Transverse colon (tissue), 4 donors: Measurements from ENCODE around the gene MYADM. TPM values are rescaled to one million over a fixed set of nuclear protein-coding genes. Genes with fewer than 3 reads are reported as not detected.
"Not testable (repeated sequence)": the region's sequence is repeated elsewhere in the genome, so short reads cannot be mapped to it uniquely, and the experiment has no call there.

Experiments
- DNase-seq: peaks from one replicate; pipeline ENCODE4 v3.0.0-alpha.2; 2019
- H3K27ac ChIP-seq, 4 donors: fragments of 200-600 bp; sonication (generic); 2 replicates each; pipeline ENCODE4 v1.5.1; 2016 to 2018; ENCODE audit warnings: inconsistent platforms in 4 of 4
- H3K27me3 ChIP-seq: fragments of 200-600 bp; sonication (generic); 2 replicates; pipeline ENCODE4 v1.5.1; 2017; ENCODE audit warnings: inconsistent platforms
- H3K36me3 ChIP-seq, 4 donors: fragments of 200-600 bp; sonication (generic); 2 replicates each; pipeline ENCODE4 v1.5.1; 2017 to 2019; ENCODE audit warnings: inconsistent platforms in 4 of 4
- H3K4me1 ChIP-seq, 4 donors: fragments of 200-600 bp; sonication (generic); 2 replicates each; pipeline ENCODE4 v1.5.1; 2017 to 2020; ENCODE audit warnings: inconsistent platforms in 4 of 4
- H3K4me3 ChIP-seq, 4 donors: fragments of 200-600 bp; sonication (generic); 1 replicate in 1 of 4; 2 replicates in 3 of 4; pipeline versions ENCODE4 v1.5.1 to v1.6.1; 2017 to 2019; ENCODE audit warnings: inconsistent platforms in 4 of 4
- H3K9me3 ChIP-seq, 2 donors: fragments of 200-600 bp; sonication (generic); 2 replicates each; pipeline ENCODE4 v1.5.1; 2017 to 2019; ENCODE audit warnings: inconsistent platforms in 2 of 2
- CTCF ChIP-seq, 5 experiments: fragments of 200-600 bp in 3 of 5; fragments of 450-650 bp in 2 of 5; sonication (generic) in 3 of 5; IDR thresholded peaks; 1 replicate in 2 of 5; 2 replicates in 3 of 5; pipeline ENCODE4 v1.5.1; 2016 to 2017; ENCODE audit warnings: antibody characterized with exemption in 5 of 5, inconsistent platforms in 3 of 5, mild to moderate bottlenecking in 2 of 5, moderate library complexity in 1 of 5
- EP300 ChIP-seq: sonication (generic); formaldehyde crosslinking; IDR thresholded peaks from one replicate; pipeline ENCODE4 v1.6.1; 2017; ENCODE audit warnings: antibody characterized with exemption, low read depth
- POLR2A ChIP-seq: fragments of 450-650 bp; IDR thresholded peaks from one replicate; pipeline ENCODE4 v1.6.1; 2016; ENCODE audit warnings: antibody characterized with exemption, mild to moderate bottlenecking, moderate library complexity
- POLR2AphosphoS5 ChIP-seq, 3 donors: sonication (generic); formaldehyde crosslinking; IDR thresholded peaks; one replicate each; pipeline ENCODE4 v1.6.1; 2016; ENCODE audit warnings: antibody characterized with exemption in 3 of 3
- whole genome bisulfite sequencing, 2 donors: methylation state at CpG; one replicate each; pipeline ENCODE4 v1.1.5; 2018; ENCODE audit warnings: low coverage in 1 of 2; 5-methylcytosine and 5-hydroxymethylcytosine counted together
- in situ Hi-C, 4 donors: fragments of 200-750 bp; cut with MboI; loops; one replicate each; pipeline versions ENCODE4 v1.15.0 to v1.15.1; 2017; ENCODE audit warnings: low sequenced_read_pairs in 3 of 4, low pct_ligation_motif_present in 1 of 4, low pct_unique_long_range_greater_than_20kb in 1 of 4
- intact Hi-C: fragments of 100-400 bp; cut with DNase I; formaldehyde crosslinking; loops from one replicate; pipeline ENCODE4 v1.15.1; 2023; ENCODE audit warnings: low total_unique reads
- total RNA-seq, 4 donors: library from RNA; depleted of rRNA; stranded (reverse); fragments of >200 nt; gene quantifications; one replicate each; pipeline ENCODE4 v1.1.0, GENCODE V29; 2016

The MYADM gene
- total RNA-seq, 4 donors from 2014 or later: 33.3 to 222 (median 79.1) TPM

GRCh38 chr19:53868091-53868891 lies 608 bp downstream of the MYADM start:
- Histone ChIP-seq H3K36me3 (peaks cover 0 to under 1% (median 0%) of the 10 kb centered on the region in 4 donors), H3K27ac (peak overlapping the region; percentile 90 to 98 (median 97)), H3K4me1 (peaks cover 32 to 73% (median 66%) of the 10 kb centered on the region in 4 donors), H3K4me3 (peak overlapping the region; percentile 58 to 81 (median 72)), H3K9me3 (no peaks in the 10 kb centered on the region), H3K27me3 (no peaks in the 10 kb centered on the region)
- 1 to 2% methylated on average over 9 to 33 of the region's 37 CpGs for WGBS, 2 donors
- peak in 1 of 3 donors; percentile 9 for TF ChIP-seq POLR2AphosphoS5 (IDR thresholded peaks at IDR 0.05)
- no peak for TF ChIP-seq EP300
- TF ChIP-seq POLR2A: no peak
- in situ Hi-C loops: no loop called here
- intact Hi-C loops: no loop called here
- DNase-seq: peak; percentile 69

- in situ Hi-C loops (no loop called here), intact Hi-C loops (no loop called here)
- no peaks in the 10 kb centered on the region for H3K27me3 ChIP-seq
- H3K4me3 ChIP-seq: peak overlapping the region; percentile 58 to 81 (median 72)
- 0% methylated on average over 59 of the region's 75 CpGs; no CpG with 5 or more reads in 1 of the 2 donors for WGBS, 2 donors
- H3K9me3 ChIP-seq: no peaks in the 10 kb centered on the region
- peak overlapping the region; percentile 90 to 98 (median 97) for H3K27ac ChIP-seq
- H3K4me1 ChIP-seq: peaks cover 35 to 73% (median 63%) of the 10 kb centered on the region in 4 donors
- TF ChIP-seq POLR2A (peak; percentile 55), POLR2AphosphoS5 (IDR thresholded peaks at IDR 0.05) (peak; percentile 59 to 81 (median 65)), CTCF (IDR thresholded peaks at IDR 0.05) (peak; percentile 34 to 83 (median 42)), EP300 (no peak)
- H3K36me3 ChIP-seq: peaks cover 0 to 9% (median 3%) of the 10 kb centered on the region in 4 donors
- peak; percentile 93 for DNase-seq
Observed at GRCh38 chr19:53868892-53869804, 1.5 kb downstream of the MYADM start.

- DNase-seq, intact Hi-C loops, H3K27me3 ChIP-seq, H3K9me3 ChIP-seq, in situ Hi-C loops: not testable (repeated sequence)
- 3% methylated on average over 9 of the region's 24 CpGs; no CpG with 5 or more reads in 1 of the 2 donors for WGBS, 2 donors
- Histone ChIP-seq H3K4me3 (peak overlapping the region; percentile 58 to 81 (median 72)), H3K4me1 (peaks cover 36 to 77% (median 57%) of the 10 kb centered on the region in 4 donors), H3K27ac (peak overlapping the region; percentile 90 to 98 (median 97)), H3K36me3 (peaks cover 0 to 13% (median 5%) of the 10 kb centered on the region in 4 donors)
Observed at GRCh38 chr19:53869805-53870484, 2.3 kb downstream of the MYADM start.

- TF ChIP-seq POLR2AphosphoS5 (IDR thresholded peaks at IDR 0.05) (peak; percentile 21 to 77 (median 63)), EP300 (no peak), CTCF (IDR thresholded peaks at IDR 0.05) (no peak), POLR2A (peak; percentile 62)
- peak overlapping the region; percentile 90 to 98 (median 97) for H3K27ac ChIP-seq
- peaks cover 0 to 13% (median 5%) of the 10 kb centered on the region in 4 donors for H3K36me3 ChIP-seq
- H3K9me3 ChIP-seq: no peaks in the 10 kb centered on the region
- DNase-seq: peak; percentile 76
- in situ Hi-C loops: no loop called here
- peaks cover 36 to 77% (median 56%) of the 10 kb centered on the region in 4 donors for H3K4me1 ChIP-seq
- H3K4me3 ChIP-seq: peak overlapping the region; percentile 3 to 81 (median 64)
- no peaks in the 10 kb centered on the region for H3K27me3 ChIP-seq
- 5 to 20% methylated on average over 1 to 5 of the region's 5 CpGs for WGBS, 2 donors
- intact Hi-C loops: no loop called here
Observed at GRCh38 chr19:53870485-53870844, 2.8 kb downstream of the MYADM start.
